Kidney (tissue), 14 donors: ENCODE results near the gene LGALS14. TPM values are rescaled to one million over a fixed set of nuclear protein-coding genes. Genes with fewer than 3 reads are reported as not detected.

Experiments
- DNase-seq, 5 donors: peaks; one replicate each; pipeline ENCODE4 v3.0.0-alpha.2; 2013 to 2020
- FAIRE-seq: peaks from 2 replicates; lab custom pipeline; 2012; peaks lifted over from hg19 to GRCh38; lab: Jason Lieb, UNC
- H3K27ac ChIP-seq, 2 donors: one replicate each; pipeline ENCODE4 v1.7.0; 2013; ENCODE audit warnings: low read depth in 2 of 2, low read length in 2 of 2, inconsistent platforms in 1 of 2
- H3K27me3 ChIP-seq: one replicate; pipeline ENCODE4 v1.7.1; 2013; ENCODE audit warnings: low read length, inconsistent platforms; ENCODE audit not compliant: control insufficient read depth, insufficient read depth
- H3K36me3 ChIP-seq, 3 donors: one replicate each; pipeline versions ENCODE4 v1.7.0 to v1.7.1; 2013; ENCODE audit warnings: low read length in 3 of 3, control low read depth in 1 of 3, inconsistent platforms in 1 of 3; ENCODE audit not compliant: insufficient read depth in 3 of 3, control insufficient read depth in 2 of 3
- H3K4me1 ChIP-seq, 3 donors: one replicate each; pipeline versions ENCODE4 v1.7.0 to v1.7.1; 2013; ENCODE audit warnings: low read length in 3 of 3, inconsistent platforms in 1 of 3, low read depth in 1 of 3; ENCODE audit not compliant: control insufficient read depth in 2 of 3, insufficient read depth in 2 of 3
- H3K4me3 ChIP-seq, 3 donors: one replicate each; pipeline versions ENCODE4 v1.7.0 to v1.8.1; 2013; ENCODE audit warnings: low read length in 3 of 3, control low read depth in 1 of 3, inconsistent platforms in 1 of 3
- H3K9ac ChIP-seq, 3 donors: one replicate each; pipeline versions ENCODE4 v1.7.0 to v1.7.1; 2013; ENCODE audit warnings: low read length in 3 of 3, control low read depth in 1 of 3, inconsistent platforms in 1 of 3
- H3K9me3 ChIP-seq, 3 donors: one replicate each; pipeline versions ENCODE4 v1.7.0 to v1.7.1; 2013; ENCODE audit warnings: low read length in 3 of 3, control low read depth in 1 of 3, inconsistent platforms in 1 of 3; ENCODE audit not compliant: control insufficient read depth in 2 of 3, insufficient read depth in 1 of 3
- intact Hi-C: fragments of 100-400 bp; cut with DNase I; formaldehyde crosslinking; loops from one replicate; pipeline ENCODE4 v1.11.1; 2022
- polyA plus RNA-seq: library from polyadenylated mRNA; stranded (reverse); fragments of 350-450 nt; fragmentation: Illumina TruSeq; extraction: RNeasy Lipid Tissue Mini Kit (QIAGEN cat#74804); gene quantifications from one replicate; pipeline ENCODE4 v1.2.3, GENCODE V29; 2014; ENCODE audit warnings: low read depth, low replicate concordance; ENCODE audit not compliant: insufficient read depth
- total RNA-seq: library from RNA; stranded (reverse); fragmentation: NEBNext Ultra II Directional; extraction: Animal tissue kit (Norgen Biotek cat#: 25700); gene quantifications from one replicate; pipeline ENCODE4 v1.2.1, GENCODE V29; 2021
- TF ChIP-seq, protein P1 (sequence below): IDR thresholded peaks from 3 replicates; pipeline ENCODE4 v1.5.1; 2012; ENCODE audit warnings: mild to moderate bottlenecking, moderate library complexity, borderline replicate concordance; ENCODE audit not compliant: insufficient read depth; ENCODE audit errors: extremely low read depth
- donor health status: control.
- donor health status: control.
- donor health status: control.
- donor health status: control.
- donor health status: control.
- donor health status: DM: yes; HTN: yes; CAD: no.
- donor health status: Normal renal cell carcinoma (clear cell type).

The LGALS14 gene
- total and polyA plus RNA-seq, 2 donors from 2014 or later = not detected

DNA sequence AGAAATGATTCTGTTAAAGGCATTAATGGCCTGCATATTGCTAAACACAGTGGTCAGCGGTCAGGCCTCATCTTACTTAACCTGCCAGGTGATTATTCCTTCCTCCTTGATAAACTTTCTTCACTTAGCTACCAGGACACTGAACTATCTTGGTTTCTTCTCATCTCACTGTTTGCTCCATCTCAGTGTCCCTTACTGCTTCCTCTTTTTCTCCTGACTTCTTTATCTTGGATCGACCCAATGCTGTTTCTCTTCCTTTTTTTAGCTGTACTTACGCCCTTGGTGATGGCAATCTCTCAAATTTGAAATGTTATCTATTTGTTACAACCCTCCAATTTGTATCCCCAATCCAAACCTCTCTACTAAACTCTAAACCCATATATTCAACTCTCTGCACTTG lies 41.4 kb downstream of the LGALS14 start:
- no peak for FAIRE-seq
- no peaks in the 10 kb centered on the region for H3K4me1 ChIP-seq
- TF ChIP-seq, protein P1, sequence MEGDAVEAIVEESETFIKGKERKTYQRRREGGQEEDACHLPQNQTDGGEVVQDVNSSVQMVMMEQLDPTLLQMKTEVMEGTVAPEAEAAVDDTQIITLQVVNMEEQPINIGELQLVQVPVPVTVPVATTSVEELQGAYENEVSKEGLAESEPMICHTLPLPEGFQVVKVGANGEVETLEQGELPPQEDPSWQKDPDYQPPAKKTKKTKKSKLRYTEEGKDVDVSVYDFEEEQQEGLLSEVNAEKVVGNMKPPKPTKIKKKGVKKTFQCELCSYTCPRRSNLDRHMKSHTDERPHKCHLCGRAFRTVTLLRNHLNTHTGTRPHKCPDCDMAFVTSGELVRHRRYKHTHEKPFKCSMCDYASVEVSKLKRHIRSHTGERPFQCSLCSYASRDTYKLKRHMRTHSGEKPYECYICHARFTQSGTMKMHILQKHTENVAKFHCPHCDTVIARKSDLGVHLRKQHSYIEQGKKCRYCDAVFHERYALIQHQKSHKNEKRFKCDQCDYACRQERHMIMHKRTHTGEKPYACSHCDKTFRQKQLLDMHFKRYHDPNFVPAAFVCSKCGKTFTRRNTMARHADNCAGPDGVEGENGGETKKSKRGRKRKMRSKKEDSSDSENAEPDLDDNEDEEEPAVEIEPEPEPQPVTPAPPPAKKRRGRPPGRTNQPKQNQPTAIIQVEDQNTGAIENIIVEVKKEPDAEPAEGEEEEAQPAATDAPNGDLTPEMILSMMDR = no peak

DNA sequence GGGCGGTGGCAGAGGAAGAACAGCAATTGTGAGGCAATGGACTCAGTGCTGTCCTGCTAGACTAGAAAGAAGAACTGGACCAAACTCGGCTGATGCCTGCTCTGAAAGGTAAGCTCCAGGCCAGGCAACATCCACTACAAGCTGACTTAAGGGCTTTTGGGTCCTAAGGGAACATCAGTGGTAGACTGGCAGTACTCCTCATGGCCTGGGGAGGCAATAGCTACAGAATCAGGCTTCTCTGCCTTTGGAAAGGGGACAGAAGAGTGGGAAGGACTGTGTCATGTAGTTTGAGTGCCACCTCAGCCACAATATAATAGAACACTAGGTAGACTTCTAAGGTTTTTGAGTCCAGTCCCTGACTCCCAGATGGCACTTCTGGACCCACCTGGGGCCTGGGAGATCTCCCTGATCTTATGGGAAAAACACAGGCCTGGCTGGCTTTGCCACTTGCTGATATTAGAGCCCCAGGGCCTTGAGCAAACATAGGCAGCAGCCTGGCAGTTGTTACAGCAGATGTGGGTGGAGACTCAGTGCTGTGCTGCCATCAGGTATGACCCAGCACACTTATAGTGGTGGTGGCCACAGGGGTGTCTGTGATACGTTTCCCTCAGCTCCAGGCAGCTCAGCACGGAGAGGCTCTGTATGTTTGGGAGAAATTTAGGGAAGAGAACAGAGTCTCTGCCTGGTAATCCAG lies 42.7 kb downstream of the LGALS14 start:
- DNase-seq = no peak
- Histone ChIP-seq H3K27me3 (no peaks in the 10 kb centered on the region), H3K4me1 (no peaks in the 10 kb centered on the region), H3K36me3 (no peaks in the 10 kb centered on the region), H3K9me3 (no peaks in the 10 kb centered on the region), H3K4me3 (no peak overlapping the region), H3K27ac (no peak overlapping the region), H3K9ac (no peak overlapping the region)
- intact Hi-C loops = no loop called here
- TF ChIP-seq, protein P1 = no peak
- no peak for FAIRE-seq

More for the DNA sequence above, 41.4 kb downstream of the LGALS14 start:
- Histone ChIP-seq H3K36me3 (no peaks in the 10 kb centered on the region), H3K9me3 (no peaks in the 10 kb centered on the region), H3K9ac (no peak overlapping the region), H3K27ac (no peak overlapping the region), H3K27me3 (no peaks in the 10 kb centered on the region), H3K4me3 (no peak overlapping the region)
- no peak for DNase-seq
- intact Hi-C loops = no loop called here

DNA sequence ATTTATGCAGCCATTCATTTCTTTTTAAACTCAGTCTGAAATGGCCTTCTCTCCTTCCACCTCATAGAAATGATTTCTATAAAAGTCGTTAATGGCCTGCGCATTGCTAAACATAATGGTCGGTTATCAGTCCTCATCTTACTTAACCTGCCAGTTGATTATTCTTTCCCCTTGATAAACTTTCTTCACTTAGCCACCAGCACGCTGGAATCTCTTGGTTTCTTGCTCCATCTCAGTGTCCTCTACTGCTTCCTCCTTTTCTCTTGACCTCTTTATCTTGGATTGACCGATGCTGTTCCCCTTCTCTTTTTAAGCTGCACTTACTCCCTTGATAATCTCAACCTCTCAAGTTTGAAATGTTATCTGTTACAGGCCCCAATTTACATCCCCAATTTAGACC lies 45.7 kb downstream of the LGALS14 start:
- intact Hi-C loops = no loop called here
- DNase-seq (no peak), FAIRE-seq (no peak)
- Histone ChIP-seq H3K27ac (no peak overlapping the region), H3K4me3 (no peak overlapping the region), H3K4me1 (no peaks in the 10 kb centered on the region), H3K36me3 (no peaks in the 10 kb centered on the region), H3K9me3 (no peaks in the 10 kb centered on the region), H3K9ac (no peak overlapping the region), H3K27me3 (no peaks in the 10 kb centered on the region)
- TF ChIP-seq, protein P1 = no peak
